Panc1 (cell line): ENCODE results near the gene SHISAL2A.

Experiments
- SIN3A ChIP-seq: IDR thresholded peaks from 2 replicates; pipeline ENCODE4 v1.6.1; 2012; ENCODE audit warnings: low read depth, mild to moderate bottlenecking, low read length, moderate library complexity, borderline replicate concordance; ENCODE audit not compliant: insufficient read depth
- TF ChIP-seq, protein P1 (sequence below): fragments of 450-650 bp; IDR thresholded peaks from 2 replicates; pipeline ENCODE4 v1.5.1; 2017; ENCODE audit warnings: mild to moderate bottlenecking

DNA sequence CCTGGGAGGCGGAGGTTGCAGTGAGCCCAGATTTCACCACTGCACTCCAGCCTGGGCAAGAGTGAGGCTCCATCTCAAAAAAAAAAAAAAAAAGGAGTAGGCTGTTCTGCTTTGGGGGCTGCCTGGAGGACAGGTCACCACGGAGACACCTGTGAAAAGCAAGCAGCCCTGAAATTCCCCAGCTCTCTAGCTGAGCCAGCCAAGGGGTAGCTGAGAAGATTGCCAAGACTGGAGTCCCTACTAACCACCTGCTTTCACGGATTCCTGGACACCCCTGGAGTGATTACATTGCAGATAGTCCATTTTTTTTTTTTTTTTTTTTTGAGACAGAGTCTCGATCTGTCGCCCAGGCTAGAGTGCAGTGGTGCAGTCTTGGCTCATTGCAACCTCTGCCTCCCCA lies 18.3 kb upstream of the SHISAL2A start:
- no peak for TF ChIP-seq SIN3A
- TF ChIP-seq, protein P1, sequence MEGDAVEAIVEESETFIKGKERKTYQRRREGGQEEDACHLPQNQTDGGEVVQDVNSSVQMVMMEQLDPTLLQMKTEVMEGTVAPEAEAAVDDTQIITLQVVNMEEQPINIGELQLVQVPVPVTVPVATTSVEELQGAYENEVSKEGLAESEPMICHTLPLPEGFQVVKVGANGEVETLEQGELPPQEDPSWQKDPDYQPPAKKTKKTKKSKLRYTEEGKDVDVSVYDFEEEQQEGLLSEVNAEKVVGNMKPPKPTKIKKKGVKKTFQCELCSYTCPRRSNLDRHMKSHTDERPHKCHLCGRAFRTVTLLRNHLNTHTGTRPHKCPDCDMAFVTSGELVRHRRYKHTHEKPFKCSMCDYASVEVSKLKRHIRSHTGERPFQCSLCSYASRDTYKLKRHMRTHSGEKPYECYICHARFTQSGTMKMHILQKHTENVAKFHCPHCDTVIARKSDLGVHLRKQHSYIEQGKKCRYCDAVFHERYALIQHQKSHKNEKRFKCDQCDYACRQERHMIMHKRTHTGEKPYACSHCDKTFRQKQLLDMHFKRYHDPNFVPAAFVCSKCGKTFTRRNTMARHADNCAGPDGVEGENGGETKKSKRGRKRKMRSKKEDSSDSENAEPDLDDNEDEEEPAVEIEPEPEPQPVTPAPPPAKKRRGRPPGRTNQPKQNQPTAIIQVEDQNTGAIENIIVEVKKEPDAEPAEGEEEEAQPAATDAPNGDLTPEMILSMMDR = no peak
